ENCODE results near the gene FDXACB1. TPM values are rescaled to one million over a fixed set of nuclear protein-coding genes. Genes with fewer than 3 reads are reported as not detected.

The FDXACB1 gene, protein sequence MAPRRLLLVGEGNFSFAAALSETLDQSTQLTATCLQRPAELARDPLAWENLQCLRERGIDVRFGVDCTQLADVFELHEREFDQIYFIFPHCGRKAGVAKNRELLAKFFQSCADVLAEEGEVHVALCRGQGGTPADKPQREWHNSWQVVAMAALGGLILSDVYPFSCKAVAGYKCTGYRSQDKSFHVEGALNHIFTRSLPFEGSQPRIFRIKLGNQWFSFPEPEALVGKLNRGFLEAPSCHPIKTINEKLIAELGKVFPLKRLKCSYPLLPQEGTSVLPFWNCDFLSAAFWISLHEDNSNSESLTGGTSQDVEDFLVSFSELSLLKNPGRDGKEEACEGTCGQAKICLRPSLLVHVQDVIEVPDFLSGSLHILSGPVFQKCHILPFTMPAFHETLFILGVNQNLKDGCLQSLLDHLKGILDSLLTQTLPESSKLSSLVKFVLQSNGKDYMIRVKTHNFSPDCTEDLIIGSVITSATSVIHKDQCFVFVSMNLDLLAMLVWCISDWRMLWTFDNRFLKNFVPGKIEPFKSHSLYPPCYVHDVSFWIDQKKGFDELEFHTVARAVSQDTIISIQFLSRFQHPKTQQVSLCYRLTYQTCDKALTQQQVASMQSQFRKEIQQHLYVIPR
- total RNA-seq: 1.7 and 2.4 TPM in 2 replicates

DNA sequence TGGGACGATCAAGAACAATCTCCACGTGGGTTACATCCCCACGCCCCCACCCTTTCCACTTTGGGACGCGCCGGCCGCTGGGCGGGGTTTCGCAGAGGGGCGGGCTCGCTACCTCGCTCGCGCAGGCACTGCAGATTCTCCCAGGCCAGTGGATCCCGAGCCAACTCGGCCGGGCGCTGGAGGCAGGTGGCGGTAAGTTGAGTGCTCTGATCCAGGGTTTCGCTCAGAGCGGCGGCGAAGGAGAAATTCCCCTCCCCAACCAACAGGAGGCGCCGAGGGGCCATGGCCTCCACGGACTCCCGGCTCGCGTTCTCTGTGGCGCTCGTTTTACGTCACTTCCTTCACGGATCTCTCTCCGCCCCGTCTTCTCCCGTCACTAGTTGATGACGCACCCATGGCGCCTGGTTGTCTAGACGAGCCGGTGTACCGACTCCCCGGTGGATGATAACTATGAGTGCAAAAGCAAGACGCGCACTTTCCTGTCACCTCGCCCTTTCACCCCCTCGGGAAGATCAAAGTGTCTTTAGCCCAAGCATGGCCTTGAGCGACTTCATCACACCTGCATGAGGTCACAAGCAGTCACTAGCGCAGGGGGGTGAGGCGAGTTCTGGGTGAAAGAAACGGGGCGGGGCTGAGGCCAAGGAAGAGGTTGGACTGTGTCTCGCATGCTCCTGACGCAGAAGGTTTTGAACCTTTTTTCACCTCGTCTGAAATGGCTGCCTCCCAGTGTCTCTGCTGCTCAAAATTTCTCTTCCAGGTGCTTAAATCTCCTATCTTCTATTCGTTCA is at the start of gene FDXACB1, which contains the start of gene CFAP68:
TSS of gene FDXACB1 (minus strand) at position 317 of the 788 bp plus-strand sequence. CDS start at position 284, 33 bp downstream.
TSS of gene CFAP68 (plus strand) at position 693 of the 788 bp plus-strand sequence. CDS start at position 713, 20 bp downstream.

DNA sequence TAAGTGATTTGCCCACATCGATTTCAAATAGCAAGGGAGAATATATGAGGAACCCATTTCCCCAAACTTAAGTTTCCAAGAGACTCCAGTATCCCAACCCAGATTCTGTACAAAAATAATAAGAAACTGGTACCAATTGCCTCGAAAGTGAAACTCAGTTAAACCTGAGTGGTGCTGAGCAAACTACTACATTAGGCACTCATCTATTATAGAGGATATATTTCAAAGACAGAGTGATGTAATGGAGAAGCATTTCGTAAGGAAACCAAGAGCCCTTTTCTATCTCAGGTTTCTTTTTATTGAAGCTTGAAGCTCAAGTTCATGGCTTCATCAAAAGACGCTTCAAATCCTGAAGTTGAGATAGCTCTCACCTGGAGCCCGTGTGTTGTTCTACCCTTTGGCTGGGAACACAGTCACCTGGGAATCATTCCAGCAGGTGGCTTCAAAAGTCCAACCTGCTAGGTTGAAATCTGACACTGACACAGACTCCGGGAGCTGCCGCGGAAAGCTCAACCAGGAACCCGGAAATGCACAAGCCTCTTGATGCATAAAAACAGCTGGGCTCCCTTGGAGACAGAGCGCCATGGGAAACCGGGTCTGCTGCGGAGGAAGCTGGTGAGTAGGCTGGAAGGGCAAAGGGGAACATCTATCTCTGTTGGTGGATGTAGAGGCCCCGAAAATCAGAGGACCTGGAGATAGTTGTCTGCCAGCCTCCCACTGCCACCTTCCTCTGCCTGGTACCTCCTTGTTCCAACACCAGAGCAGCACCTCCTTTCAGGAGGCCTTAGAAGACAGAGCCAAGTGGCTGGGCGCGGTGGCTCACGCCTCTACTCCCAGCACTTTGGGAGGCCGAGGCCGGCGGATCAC is 39.7 kb upstream of the FDXACB1 start, which contains the start of gene C11orf52:
TSS of gene C11orf52 (plus strand) at position 524 of the 867 bp plus-strand sequence. CDS start at position 584, 60 bp downstream.

DNA sequence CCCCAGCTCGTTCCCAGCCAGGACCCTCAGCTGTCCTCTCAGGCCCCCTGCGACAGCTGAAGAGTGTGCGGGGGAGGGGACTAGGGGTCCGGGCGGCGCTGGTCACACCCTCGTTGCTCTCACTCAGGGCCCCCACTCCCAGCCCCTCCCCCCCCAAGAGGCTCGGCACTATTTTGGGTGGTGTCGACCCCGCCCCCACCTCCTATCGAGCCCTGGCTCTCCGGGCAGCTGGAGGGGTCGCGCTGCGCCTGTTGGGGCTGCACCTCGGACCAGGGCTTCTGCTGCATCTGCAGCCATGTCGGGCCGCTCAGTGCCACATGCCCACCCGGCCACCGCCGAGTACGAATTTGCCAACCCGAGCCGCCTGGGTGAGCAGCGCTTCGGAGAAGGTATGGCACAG is 33.6 kb upstream of the FDXACB1 start, which contains the start of gene HSPB2:
TSS of gene HSPB2 (plus strand) at position 200 of the 400 bp plus-strand sequence. CDS start at position 296, 96 bp downstream.

DNA sequence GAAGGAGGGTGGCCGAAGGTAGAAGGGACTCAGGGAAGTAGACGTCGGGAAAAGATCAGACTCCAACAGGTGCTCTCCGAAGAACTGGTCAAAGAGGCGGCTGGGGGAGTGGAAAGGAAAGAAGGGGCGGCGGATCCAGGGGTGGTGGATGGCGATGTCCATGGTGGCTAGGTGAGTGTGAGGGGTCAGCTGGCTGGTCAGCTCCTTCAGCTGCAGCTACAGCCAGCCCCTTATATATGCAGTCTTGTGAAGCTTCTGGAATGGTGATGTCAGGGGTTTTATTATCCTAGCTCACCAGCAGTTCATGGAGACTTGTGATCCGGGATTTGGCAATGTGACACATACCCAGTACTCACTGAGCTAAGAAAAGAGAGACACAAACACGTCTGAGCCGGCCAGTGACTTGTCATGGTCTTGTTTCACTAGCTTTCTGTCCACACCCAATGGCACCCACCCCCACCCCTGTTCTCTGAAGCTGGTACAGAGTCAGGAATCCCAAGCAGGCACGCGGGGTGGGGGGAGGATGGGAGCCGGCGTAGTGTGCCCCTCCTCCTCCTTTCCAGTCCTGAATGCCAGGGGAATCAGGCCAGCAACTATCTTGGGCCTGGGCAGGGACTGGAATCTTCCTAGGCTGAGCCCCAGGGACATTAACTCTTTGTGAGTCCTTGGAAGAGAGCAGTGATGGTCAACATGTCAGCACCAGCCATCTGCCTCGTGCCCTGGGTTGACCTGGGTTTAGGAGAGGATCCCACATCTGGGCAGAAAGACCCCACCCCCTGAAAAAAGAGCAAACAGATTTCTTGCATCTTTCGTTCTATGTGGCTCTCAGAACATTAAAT is 32.8 kb upstream of the FDXACB1 start, which contains the start of gene CRYAB:
TSS of gene CRYAB (minus strand) at position 208 of the 839 bp plus-strand sequence. CDS start at position 162, 46 bp downstream.

DNA sequence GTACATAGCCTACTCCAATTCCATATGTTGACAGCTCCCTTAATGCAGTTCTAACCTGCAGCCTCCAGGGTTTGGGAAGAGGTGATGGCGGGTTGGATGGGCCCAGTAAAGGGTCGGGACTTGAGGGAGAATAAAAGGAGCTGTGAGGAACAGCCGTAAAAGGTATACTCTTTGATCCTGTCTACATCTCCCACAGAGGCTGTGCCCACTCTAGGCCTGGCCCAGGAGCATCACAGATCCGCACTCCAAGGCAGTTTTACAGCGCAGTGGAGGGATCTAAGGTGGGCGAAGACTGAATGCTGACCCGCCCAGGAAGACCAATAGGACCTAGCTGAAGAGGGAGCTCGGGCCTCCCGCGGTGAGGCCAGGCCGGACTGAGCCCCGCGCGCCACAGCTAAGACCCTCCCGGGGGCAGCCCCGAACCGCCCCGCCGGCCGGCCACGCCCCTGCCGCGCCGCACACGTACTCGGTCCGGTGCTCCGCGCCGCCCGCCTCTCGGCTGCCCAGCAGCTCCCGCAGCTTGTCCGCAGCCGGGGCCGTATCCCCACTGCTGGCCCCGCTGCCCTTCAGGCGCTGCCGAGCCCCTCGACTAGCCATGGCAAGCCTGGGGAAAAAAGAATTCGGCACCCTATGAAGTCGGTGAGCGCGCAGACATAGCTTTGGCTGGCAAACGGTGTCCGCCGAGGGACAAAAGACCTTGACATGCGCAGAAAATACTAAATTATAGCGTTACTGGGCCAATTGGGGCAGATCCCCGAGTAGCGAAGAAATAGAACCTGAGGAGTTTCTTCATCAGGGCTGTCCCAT is 7.9 kb downstream of the FDXACB1 start, which contains the start of gene ALG9:
TSS of gene ALG9 (minus strand) at position 696 of the 807 bp plus-strand sequence. CDS start at position 597, 99 bp downstream.

Other genes starting within 250 kb of the FDXACB1 start
- 41.3 and 57.9 TPM in 2 replicates for gene PPP2R1B, start 112.8 kb downstream of the FDXACB1 start, total RNA-seq
- gene ALG9, start 7.6 kb downstream of the FDXACB1 start, total RNA-seq: 19.3 and 22.9 TPM in 2 replicates
- 3.0 and 6.0 TPM in 2 replicates for gene CFAP68, start 376 bp upstream of the FDXACB1 start, total RNA-seq
- 0.26 and 0.33 TPM in 2 replicates for gene CRYAB, start 32.6 kb upstream of the FDXACB1 start, total RNA-seq
- gene HSPB2, start 33.6 kb upstream of the FDXACB1 start, total RNA-seq: not detected in 2 replicates
- gene C11orf52, start 39.7 kb upstream of the FDXACB1 start, total RNA-seq: 0.52 and 0.54 TPM in 2 replicates
- 2.9 and 8.5 TPM in 2 replicates for gene DIXDC1, start 58.2 kb upstream of the FDXACB1 start, total RNA-seq
- 24.7 and 25.6 TPM in 2 replicates for gene DLAT, start 146.2 kb upstream of the FDXACB1 start, total RNA-seq
- gene PIH1D2, start 194.9 kb upstream of the FDXACB1 start, total RNA-seq: 0.33 and 0.69 TPM in 2 replicates
- 15.0 and 20.4 TPM in 2 replicates for gene NKAPD1, start 195.1 kb upstream of the FDXACB1 start, total RNA-seq
- gene TIMM8B, start 207.6 kb upstream of the FDXACB1 start, total RNA-seq: 67.9 and 89.3 TPM in 2 replicates
- gene SDHD, start 207.7 kb upstream of the FDXACB1 start, total RNA-seq: 148 and 213 TPM in 2 replicates